HepG2 (cell line): ENCODE data around the gene CPLANE1. TPM values are rescaled to one million over a fixed set of nuclear protein-coding genes. Genes with fewer than 3 reads are reported as not detected.

Experiments
- ATAC-seq: fragments of 200-7000 bp; cut with Tn5 transposase; 3 replicates; pipeline ENCODE4 v1.9.1; 2020; ENCODE audit warnings: mild to moderate bottlenecking, moderate library complexity
- BruUV-seq: library from RNA; stranded (reverse); fragments of 400-500 nt; replicated peaks from 2 replicates; lab custom pipeline; 2021; lab: Mats Ljungman, UMichigan
- CTCF ChIA-PET: fragments of 300-600 bp; formaldehyde crosslinking; extraction: SDS; loops from one replicate; lab custom pipeline; 2021; ENCODE audit warnings: low total read pairs, inconsistent platforms, low intra/inter-chr PET ratio; lab: Yijun Ruan, JAX
- POLR2A ChIA-PET: fragments of 350-600 bp; sonication (Branson Sonifier 250); formaldehyde crosslinking; loops from one replicate; lab custom pipeline; 2020; ENCODE audit warnings: antibody characterized with exemption, inconsistent platforms; lab: Yijun Ruan, JAX
- DNase-seq: peaks from one replicate; pipeline ENCODE4 v3.0.0-alpha.2; 2015; ENCODE audit warnings: low spot score
- FAIRE-seq: peaks from 3 replicates; lab custom pipeline; 2011; peaks lifted over from hg19 to GRCh38; lab: Jason Lieb, UNC
- H2AFZ ChIP-seq: one replicate; pipeline ENCODE4 v1.6.1; 2011; ENCODE audit warnings: low read length, inconsistent platforms
- H3K27ac ChIP-seq: fragments of 300-600 bp; 3 replicates; pipeline ENCODE4 v1.8.0; 2011; ENCODE audit warnings: mixed run types, mild to moderate bottlenecking, mixed read lengths, low read length, inconsistent platforms; ENCODE audit not compliant: insufficient read depth; ENCODE audit errors: extremely low read length
- H3K27me3 ChIP-seq, 2 experiments: fragments of 200-600 bp in 1 of 2; 2 replicates in 1 of 2; 3 replicates in 1 of 2; pipeline versions ENCODE4 v1.6.0 to v1.8.0; 2011; ENCODE audit warnings: low read length in 2 of 2, mild to moderate bottlenecking in 2 of 2, moderate library complexity in 2 of 2, inconsistent platforms in 1 of 2; ENCODE audit not compliant: insufficient read depth in 2 of 2, control insufficient read depth in 1 of 2
- H3K36me3 ChIP-seq, 2 experiments: fragments of 200-600 bp in 1 of 2; replicated peaks in 1 of 2; 2 replicates in 1 of 2; 3 replicates in 1 of 2; pipeline versions ENCODE4 v1.5.1 to v1.8.0; 2011; ENCODE audit warnings: low read length in 2 of 2, inconsistent platforms in 1 of 2; ENCODE audit not compliant: insufficient read depth in 2 of 2, control insufficient read depth in 1 of 2
- H3K4me1 ChIP-seq: 2 replicates; pipeline ENCODE4 v1.5.1; 2012; ENCODE audit warnings: low read length, inconsistent platforms; ENCODE audit not compliant: insufficient read depth
- H3K4me2 ChIP-seq: 2 replicates; pipeline ENCODE4 v1.6.0; 2011; ENCODE audit warnings: low read depth, low read length, inconsistent platforms
- H3K4me3 ChIP-seq, 3 experiments: fragments of 200-600 bp in 1 of 3; sonication (generic), shearing (Covaris generic) in 1 of 3; replicated peaks in 1 of 3; 2 replicates each; pipeline ENCODE4 v1.5.1; 2011 to 2016; ENCODE audit warnings: low read length in 3 of 3, inconsistent platforms in 2 of 3, low read depth in 2 of 3, mild to moderate bottlenecking in 2 of 3, control low read depth in 1 of 3, mixed read lengths in 1 of 3; ENCODE audit not compliant: insufficient read depth in 1 of 3
- H3K79me2 ChIP-seq: one replicate; pipeline ENCODE4 v1.6.1; 2011; ENCODE audit warnings: low read length, inconsistent platforms; ENCODE audit not compliant: insufficient read depth
- H3K9ac ChIP-seq: 2 replicates; pipeline ENCODE4 v1.6.0; 2011; ENCODE audit warnings: mild to moderate bottlenecking, low read depth, low read length, inconsistent platforms; ENCODE audit not compliant: insufficient read depth
- H3K9me3 ChIP-seq: 2 replicates; pipeline ENCODE4 v1.5.1; 2012; ENCODE audit warnings: mild to moderate bottlenecking, low read length
- H4K20me1 ChIP-seq: 2 replicates; pipeline ENCODE4 v1.6.0; 2011; ENCODE audit warnings: inconsistent platforms, mild to moderate bottlenecking, low read length, moderate library complexity; ENCODE audit not compliant: insufficient read depth
- DNMT3B ChIP-seq: conservative IDR thresholded peaks from 2 replicates; pipeline ENCODE4 v1.6.1; 2016; ENCODE audit warnings: missing biosample characterization, control low read depth
- RXRB ChIP-seq: IDR thresholded peaks from 2 replicates; pipeline ENCODE4 v1.6.1; 2016; ENCODE audit warnings: borderline replicate concordance, missing genetic modification reagents, missing compliant biosample characterization
- SIX1 ChIP-seq: sonication (generic); formaldehyde crosslinking; IDR thresholded peaks from 2 replicates; pipeline ENCODE4 v1.4.0; 2020; ENCODE audit warnings: missing genetic modification reagents, borderline replicate concordance
- SMAD9 ChIP-seq: sonication (generic); formaldehyde crosslinking; IDR thresholded peaks from 2 replicates; pipeline ENCODE4 v1.5.1; 2020; ENCODE audit warnings: mild to moderate bottlenecking, missing genetic modification reagents
- ZBTB4 ChIP-seq: sonication (generic); formaldehyde crosslinking; IDR thresholded peaks from 2 replicates; pipeline ENCODE4 v1.4.0; 2020; ENCODE audit warnings: missing genetic modification reagents, mild to moderate bottlenecking, borderline replicate concordance
- ZNF619 ChIP-seq: sonication (generic); formaldehyde crosslinking; IDR thresholded peaks from 2 replicates; pipeline ENCODE4 v1.4.0; 2020; ENCODE audit warnings: mild to moderate bottlenecking, missing genetic modification reagents
- WGBS: methylation state at CpG from one replicate; pipeline ENCODE4 v1.1.6; 2017; ENCODE audit warnings: low lambda C conversion rate; 5-methylcytosine and 5-hydroxymethylcytosine counted together
- in situ Hi-C: cut with HindIII; loops from 2 replicates; pipeline ENCODE4 v1.10.0; 2017; ENCODE audit warnings: low pct_unique_long_range_greater_than_20kb; ENCODE audit not compliant: extremely low pct_ligation_motif_present
- intact Hi-C: fragments of 100-400 bp; cut with micrococcal nuclease; formaldehyde crosslinking; loops from one replicate; pipeline ENCODE4 v1.10.0; 2022; ENCODE audit not compliant: unreplicated experiment
- polyA plus RNA-seq, 8 experiments: library from polyadenylated mRNA; depleted of rRNA in 3 of 8; stranded (reverse) in 7 of 8; unstranded in 1 of 8; fragments of >200 nt; fragmentation: Illumina TruSeq in 4 of 8; extraction: Trizol in 4 of 8; gene quantifications; 2 replicates each; pipeline versions ENCODE4 v1.2.1 to v1.2.3, GENCODE V29; 2011 to 2016; ENCODE audit warnings: low read depth in 4 of 8, missing spikeins in 1 of 8, mixed read lengths in 1 of 8; ENCODE audit not compliant: insufficient read depth in 1 of 8
- total RNA-seq, 5 experiments: library from RNA; depleted of rRNA; stranded (reverse); fragments of >200 nt; fragmentation: Illumina TruSeq; extraction: Trizol; gene quantifications; 2 replicates each; pipeline ENCODE4 v1.2.3, GENCODE V29; 2016; ENCODE audit warnings: low read depth in 1 of 5

CPLANE1 gene
- total and polyA plus RNA-seq, 2 of the 13 experiments (the other 11 are each of a cell fraction or from before 2014, with no cell fraction given), result 6.3 to 9.9 TPM

GRCh38 chr5:37121465-37121864 lies 127.7 kb downstream of the CPLANE1 start:
- CTCF ChIA-PET, result no interaction called here

More at GRCh38 chr5:37121465-37121864, 127.7 kb downstream of the CPLANE1 start:
- ATAC-seq (no peak), FAIRE-seq (no peak), DNase-seq (no peak)
- Histone ChIP-seq H3K9ac (no peak overlapping the region), H4K20me1 (no peaks in the 10 kb centered on the region), H3K9me3 (no peaks in the 10 kb centered on the region), H2AFZ (no peak overlapping the region), H3K4me3 (no peak overlapping the region), H3K27me3 (no peaks in the 10 kb centered on the region), H3K4me1 (no peaks in the 10 kb centered on the region), H3K27ac (no peak overlapping the region), H3K4me2 (no peak overlapping the region), H3K36me3 (peaks cover 0 to 12% of the 10 kb centered on the region in 2 experiments; a peak in 2 of 5 replicates), H3K79me2 (no peaks in the 10 kb centered on the region)
- POLR2A ChIA-PET, result no interaction called here
- in situ Hi-C loops (no loop called here), intact Hi-C loops (no loop called here)
- TF ChIP-seq SIX1 (CRISPR knock-in tag), result no peak
- no peak for TF ChIP-seq ZNF619 (CRISPR knock-in tag)
- TF ChIP-seq DNMT3B (CRISPR knock-in tag), result no peak
- no peak for TF ChIP-seq RXRB (CRISPR knock-in tag)
- no peak for TF ChIP-seq SMAD9 (CRISPR knock-in tag)
- no peak for TF ChIP-seq ZBTB4 (CRISPR knock-in tag)
- BruUV-seq, result no TSS peak
- 96% methylated on average over 6 of the region's 6 CpGs for WGBS
